Measurements from ENCODE around the gene CCDC137.
A peak's percentile ranks its signal among the peaks of the same experiment; 100 is the strongest.

The CCDC137 gene

DNA sequence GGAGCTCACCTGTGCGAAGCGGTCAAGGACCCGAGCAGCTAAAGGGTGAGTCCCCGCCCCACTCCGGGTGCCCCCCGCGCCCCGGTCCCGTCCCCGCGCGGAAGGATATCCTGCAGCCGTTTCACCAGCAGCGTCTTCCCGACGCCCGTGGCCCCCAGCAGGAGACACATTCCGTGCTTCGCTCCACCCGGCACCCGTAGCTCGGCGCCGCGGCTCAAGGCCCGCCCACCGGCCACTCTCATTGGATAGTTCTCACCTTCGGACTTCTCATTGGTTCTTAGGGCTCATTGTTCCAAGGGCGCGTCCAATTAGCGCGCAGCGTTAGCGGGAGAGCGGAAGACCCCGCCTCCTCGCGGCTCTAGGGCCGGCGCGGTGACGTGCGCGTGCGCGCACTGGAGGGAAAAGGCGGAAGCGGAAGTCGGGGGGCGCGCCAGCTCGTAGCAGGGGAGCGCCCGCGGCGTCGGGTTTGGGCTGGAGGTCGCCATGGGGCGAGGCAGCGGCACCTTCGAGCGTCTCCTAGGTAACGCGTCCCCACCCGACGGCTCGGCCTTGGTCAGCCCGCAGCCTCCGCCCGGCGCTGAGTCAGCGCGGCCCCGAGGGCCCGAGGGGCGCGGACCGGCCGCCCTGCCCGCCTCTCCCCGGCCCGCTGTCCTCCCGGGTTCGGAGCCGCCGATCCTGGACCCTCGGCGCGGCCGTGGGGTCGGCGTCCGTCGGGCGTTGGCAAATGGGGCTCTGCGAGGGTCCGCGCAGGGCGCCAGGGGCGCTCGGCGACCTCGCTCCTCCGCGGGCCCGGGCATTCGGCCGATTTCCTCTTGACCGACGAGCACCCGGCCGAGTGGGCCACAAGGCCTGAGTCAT is 17.3 kb downstream of the CCDC137 start, which contains the start of the genes ARL16 and HGS:
Gene ARL16, minus strand, starts transcription at position 214 of the 858 bp plus-strand sequence. Its CDS starts 44 bp downstream, at position 170.
Gene HGS, plus strand, starts transcription at position 428 of the 858 bp plus-strand sequence. Its CDS starts 56 bp downstream, at position 484.
- peak; percentile 100 for DNase-seq

DNA sequence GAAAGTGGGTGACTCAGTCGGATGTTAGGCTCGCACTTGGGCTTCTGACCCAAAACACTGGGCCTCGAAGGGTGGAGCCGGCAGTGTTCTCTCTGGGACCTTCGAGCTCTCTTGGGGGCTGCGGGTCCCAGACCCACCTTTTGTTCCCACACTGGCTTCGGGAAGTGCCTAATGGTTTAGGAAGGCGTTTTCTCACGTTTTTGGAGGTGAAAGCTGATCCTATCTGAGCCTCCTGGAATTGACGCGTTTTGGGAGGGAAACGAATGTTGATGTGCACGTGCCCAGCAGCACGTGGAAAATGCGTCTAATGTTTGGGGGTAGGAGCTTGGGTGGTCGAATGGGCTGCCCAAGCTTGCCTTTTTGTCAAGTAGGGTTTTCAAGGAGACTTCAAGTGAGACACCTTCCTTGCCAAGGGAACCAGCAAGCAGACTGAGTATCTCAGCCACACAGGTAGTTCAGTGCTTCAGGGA is 17.9 kb downstream of the CCDC137 start:
- no peak for DNase-seq

DNA sequence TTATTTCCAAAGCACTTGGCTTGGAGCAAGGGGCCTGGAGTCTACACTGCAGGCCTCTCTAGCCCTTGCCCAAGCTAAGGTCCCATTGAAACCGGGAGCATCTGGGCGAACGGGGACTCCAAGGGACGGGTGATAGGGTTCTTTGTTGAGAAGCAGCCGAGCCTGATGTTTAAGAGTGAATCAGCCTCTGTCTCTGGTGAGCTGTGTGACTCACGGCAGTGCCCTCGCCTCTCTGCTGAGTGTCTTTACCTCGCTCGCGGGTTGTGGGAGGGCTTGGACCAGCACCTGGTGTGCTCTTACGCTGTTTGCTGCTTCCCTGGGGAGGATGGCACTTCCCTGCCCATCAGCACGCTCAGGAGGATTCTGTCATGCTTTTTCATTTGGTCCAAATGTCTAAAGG is 18.6 kb downstream of the CCDC137 start:
- DNase-seq, result no peak

DNA sequence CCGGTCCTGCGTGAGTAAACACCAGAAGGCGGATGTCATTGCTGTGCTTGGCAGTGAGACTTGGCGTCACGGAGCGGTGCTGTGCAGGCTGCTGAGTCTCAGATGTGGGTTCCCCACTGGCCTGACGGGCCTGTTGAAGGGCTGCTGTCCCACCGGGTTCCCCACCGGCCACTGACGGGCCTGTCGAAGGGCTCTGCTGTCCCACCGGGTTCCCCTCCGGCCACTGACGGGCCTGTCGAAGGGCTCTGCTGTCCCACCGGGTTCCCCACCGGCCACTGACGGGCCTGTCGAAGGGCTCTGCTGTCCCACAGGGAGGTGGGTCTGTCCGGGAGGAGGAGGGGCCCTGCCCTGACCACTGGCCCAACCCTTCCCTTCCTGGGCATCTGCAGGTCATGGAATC is 20.1 kb downstream of the CCDC137 start:
- DNase-seq, result no peak

DNA sequence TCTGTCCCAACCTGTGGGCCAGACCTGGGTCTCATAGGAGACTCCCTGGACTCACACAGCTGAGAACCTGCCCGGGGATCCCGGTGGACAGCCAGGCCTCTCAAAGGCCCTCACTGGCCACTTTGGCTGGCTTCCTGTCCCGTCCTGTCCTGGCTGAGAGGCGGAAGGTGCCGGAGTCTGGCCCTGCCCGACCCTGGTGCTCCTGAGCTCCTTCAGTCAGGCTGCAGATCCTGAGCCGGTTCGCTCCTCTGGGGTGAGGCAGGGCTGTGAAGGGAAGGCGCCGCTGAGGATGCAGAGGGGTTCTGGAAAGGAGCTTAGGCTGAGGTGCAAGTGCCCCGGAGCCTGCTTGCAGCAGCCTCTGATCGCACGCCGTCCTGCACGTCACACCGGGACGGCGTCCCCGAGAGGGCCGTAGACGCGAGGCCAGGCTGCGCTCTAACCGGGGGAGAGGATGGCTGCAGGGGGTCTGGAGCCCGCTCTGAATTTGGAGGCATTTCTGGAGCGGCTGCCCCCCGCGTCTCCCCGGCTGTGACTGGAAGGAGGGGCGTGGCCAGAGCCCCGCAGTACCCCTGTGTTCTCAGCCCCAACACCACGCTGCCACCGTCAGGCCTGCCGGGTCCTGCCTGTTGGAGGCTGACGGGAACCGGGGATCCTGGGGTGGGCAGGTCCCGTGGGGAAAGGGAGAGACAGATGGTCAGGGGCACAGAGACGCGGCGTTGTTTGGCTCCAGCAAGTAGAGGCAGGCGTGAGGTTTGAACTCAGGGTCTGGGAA is 21.4 kb downstream of the CCDC137 start:
- DNase-seq, result no peak

DNA sequence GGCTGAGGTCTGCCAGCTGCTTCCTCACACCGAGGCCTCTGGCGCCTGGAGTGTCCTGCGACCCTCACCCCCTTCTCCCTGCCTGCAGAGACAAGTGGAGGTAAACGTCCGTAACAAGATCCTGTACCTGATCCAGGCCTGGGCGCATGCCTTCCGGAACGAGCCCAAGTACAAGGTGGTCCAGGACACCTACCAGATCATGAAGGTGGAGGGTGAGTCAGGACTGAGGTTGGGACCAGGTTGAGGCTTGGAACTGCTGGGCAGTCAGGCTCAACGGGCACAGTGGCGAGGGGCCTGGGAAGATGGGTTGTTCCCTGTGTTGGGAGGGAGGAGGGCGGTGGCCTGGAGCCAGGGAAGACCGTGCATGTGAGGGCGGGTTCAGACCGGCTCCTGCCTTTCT is 22.1 kb downstream of the CCDC137 start:
- DNase-seq, result no peak

DNA sequence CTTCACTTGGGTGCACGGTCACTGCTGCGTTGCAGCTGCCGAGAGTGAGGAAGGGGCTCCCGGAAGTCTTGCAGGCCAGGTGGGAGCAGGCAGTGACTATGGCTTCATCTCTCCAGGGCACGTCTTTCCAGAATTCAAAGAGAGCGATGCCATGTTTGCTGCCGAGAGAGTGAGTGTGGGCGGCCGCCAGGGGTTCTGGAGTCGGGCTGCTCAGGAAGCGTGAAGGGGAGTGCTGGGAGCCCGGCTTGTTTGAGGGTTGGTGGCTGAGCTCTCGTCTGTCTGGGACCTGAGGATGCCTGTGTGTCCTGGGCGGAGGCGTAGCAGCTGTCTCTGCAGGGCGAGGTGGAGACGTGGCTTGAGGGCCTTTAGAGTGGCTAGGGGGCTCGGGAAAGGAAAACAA is 23.5 kb downstream of the CCDC137 start:
- no peak for DNase-seq

DNA sequence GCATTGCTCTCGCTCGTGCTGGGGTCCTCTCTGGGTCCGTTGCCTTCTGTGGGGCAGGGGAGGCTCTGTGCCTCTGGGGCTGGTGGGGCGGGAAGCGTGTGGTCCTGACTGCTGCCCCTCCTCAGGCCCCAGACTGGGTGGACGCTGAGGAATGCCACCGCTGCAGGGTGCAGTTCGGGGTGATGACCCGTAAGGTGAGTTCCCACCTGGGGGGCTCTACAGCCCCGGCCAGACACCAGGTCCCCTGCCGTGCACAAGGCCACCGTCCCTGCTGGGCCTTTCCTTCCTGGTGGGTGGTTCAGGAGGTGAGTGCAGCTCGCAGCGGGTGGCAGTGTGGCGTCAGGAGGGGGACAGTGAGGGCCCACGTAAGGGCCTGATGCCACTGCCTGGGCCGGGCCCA is 24.0 kb downstream of the CCDC137 start:
- no peak for DNase-seq

DNA sequence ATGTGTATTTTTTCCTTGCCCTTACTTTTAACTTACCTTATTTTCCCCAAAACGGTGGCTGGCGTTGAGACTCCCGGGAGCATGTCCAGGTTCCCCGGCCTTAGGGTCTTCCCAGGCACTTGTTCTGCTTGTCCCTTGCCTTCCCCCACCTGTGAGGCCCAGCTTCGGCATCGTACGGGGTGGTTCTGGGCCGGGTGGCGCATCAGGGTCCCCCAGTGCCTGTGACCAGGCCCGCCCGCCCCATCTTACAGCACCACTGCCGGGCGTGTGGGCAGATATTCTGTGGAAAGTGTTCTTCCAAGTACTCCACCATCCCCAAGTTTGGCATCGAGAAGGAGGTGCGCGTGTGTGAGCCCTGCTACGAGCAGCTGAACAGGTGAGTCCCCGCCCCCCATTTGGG is 24.7 kb downstream of the CCDC137 start:
- DNase-seq, result no peak

DNA sequence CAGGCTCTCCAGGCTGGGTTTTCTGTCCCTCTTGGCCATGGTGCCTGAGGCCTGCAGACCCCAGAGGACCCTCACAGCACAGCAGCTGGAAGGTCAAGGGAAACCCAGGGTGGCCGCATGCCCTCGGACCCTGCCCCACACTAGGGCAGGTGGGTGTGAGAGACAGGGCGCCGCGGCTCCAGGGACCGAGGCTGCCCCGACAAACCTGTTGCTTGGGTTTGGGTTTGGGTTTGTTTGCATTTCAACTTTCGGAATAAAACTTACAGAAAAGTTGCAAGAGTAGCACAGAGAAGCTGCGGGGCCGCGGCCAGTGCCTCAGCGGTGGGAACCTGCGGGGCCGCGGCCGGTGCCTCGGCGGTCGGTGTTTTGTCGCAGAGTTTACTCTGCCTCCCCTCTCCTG is 25.1 kb downstream of the CCDC137 start:
- no peak for DNase-seq

DNA sequence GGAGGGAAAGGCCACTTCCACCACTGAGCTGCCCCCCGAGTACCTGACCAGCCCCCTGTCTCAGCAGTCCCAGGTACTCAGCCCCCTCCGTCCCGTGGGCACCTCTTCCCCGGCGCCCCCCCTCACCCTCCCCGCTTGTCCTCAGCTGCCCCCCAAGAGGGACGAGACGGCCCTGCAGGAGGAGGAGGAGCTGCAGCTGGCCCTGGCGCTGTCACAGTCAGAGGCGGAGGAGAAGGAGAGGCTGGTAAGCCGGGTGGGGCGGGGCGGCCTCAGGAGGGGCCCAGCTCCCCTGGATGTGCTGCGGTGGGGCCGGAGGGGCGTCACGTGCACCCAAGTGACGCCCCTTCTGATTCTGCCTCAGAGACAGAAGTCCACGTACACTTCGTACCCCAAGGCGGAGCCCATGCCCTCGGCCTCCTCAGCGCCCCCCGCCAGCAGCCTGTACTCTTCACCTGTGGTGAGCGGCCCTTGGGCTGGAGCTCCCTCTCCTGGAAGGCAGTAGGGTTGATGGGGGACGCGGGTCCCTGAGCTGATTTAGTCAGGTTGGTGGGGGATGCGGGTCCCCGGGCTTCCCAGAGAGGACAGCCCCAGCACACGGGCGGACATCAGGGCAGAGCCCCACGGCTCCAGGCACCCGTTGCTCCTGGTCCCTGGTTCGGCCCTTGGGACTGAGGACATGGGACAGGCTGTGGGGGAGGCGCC is 27.1 kb downstream of the CCDC137 start:
- no peak for DNase-seq

DNA sequence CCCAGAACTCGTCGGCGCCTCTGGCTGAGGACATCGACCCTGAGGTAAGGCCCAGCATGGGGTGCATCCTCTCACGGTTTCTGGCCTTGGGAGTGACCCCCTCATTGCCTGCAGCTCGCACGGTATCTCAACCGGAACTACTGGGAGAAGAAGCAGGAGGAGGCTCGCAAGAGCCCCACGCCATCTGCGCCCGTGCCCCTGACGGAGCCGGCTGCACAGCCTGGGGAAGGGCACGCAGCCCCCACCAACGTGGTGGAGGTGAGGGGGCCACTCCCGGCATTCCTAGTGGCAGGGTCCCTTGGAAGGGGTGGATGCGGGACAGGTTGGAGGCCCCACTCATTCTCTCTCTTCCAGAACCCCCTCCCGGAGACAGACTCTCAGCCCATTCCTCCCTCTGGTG is 28.3 kb downstream of the CCDC137 start:
- DNase-seq, result no peak

DNA sequence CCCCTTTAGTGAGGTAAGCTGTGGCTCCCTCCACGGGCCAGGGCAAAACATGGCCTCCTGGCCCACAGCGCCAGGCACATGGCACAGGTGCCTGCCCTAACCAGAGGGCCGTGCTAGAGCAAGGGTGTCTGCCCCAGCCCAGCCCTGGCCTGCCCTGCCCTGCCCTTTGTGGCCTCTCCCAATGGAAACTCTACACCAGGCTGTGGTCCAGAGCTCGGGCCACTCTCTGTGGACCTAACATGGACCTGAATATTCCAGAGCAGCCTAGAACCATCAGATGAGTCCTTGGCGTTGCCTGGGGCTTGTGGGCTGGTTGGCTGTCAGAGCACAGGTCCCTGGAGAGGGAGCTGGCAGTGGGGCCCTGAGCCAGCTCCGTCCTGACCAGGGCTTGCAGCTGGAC is 28.7 kb downstream of the CCDC137 start:
- no peak for DNase-seq

DNA sequence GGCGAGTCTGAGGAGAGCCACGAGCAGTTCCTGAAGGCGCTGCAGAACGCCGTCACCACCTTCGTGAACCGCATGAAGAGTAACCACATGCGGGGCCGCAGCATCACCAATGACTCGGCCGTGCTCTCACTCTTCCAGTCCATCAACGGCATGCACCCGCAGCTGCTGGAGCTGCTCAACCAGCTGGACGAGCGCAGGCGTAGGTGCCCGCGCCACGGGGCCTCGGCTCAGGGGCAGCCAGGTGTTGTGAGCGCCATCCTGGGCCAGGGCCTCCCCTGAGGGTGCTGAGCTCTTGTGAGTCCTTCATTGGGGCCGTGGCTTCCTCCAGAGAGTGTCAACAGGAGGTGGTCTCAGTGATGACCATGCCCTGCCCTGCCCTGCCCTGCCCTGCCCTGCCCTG is 29.3 kb downstream of the CCDC137 start:
- no peak for DNase-seq

DNA sequence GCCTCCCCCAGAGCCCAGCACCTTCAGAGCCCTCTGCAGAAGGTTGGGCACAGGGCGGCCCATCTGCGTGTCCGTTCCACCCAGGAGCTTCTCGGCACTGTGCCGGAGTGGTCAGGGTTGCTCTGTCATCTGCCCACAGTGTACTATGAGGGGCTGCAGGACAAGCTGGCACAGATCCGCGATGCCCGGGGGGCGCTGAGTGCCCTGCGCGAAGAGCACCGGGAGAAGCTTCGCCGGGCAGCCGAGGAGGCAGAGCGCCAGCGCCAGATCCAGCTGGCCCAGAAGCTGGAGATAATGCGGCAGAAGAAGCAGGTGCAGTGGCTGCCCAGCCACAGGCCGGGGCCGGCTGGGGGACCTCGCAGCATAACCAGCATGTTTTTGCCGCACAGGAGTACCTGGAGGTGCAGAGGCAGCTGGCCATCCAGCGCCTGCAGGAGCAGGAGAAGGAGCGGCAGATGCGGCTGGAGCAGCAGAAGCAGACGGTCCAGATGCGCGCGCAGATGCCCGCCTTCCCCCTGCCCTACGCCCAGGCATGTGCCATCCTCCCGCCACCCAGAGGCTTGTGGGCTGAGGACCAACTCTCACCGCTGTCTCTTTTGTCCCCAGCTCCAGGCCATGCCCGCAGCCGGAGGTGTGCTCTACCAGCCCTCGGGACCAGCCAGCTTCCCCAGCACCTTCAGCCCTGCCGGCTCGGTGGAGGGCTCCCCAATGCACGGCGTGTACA is 29.8 kb downstream of the CCDC137 start:
- DNase-seq, result no peak

DNA sequence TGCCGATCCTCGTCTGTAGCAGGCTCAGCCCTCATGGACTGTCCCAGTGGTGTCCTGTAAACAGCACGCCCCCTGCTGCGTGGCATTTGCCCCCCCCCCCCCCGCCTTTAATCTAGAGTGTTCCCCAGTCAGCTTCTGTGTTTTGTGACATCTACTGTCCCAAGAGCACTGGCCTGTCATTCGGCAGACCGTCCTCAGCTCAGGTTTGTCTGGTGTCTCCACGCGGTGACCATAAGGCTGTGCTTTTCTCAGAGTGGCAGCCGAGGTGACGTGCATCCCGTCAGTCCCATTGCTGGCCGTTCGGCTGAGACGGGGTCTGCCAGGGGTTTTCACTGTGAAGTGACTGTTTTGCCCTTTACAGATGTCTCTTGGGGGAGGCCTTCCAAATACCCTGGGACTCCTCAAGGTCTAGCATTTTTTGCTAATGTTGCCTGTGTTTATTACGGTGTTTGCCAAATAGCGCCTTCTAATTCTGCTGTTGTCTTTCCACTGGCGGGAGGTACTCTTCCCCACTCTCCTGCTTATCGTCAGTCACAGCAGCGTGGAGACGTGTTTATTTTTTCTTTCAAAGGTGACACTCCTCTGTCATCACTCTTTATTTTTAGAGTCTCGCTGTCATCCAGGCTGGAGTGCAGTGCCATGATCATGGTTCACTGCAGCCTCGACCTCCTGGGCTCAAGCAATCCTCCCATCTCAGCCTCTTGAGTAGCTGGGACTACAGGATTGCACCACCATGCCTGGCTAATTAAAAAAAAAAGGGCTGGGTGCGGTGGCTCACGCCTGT is 30.9 kb downstream of the CCDC137 start:
- no peak for DNase-seq

DNA sequence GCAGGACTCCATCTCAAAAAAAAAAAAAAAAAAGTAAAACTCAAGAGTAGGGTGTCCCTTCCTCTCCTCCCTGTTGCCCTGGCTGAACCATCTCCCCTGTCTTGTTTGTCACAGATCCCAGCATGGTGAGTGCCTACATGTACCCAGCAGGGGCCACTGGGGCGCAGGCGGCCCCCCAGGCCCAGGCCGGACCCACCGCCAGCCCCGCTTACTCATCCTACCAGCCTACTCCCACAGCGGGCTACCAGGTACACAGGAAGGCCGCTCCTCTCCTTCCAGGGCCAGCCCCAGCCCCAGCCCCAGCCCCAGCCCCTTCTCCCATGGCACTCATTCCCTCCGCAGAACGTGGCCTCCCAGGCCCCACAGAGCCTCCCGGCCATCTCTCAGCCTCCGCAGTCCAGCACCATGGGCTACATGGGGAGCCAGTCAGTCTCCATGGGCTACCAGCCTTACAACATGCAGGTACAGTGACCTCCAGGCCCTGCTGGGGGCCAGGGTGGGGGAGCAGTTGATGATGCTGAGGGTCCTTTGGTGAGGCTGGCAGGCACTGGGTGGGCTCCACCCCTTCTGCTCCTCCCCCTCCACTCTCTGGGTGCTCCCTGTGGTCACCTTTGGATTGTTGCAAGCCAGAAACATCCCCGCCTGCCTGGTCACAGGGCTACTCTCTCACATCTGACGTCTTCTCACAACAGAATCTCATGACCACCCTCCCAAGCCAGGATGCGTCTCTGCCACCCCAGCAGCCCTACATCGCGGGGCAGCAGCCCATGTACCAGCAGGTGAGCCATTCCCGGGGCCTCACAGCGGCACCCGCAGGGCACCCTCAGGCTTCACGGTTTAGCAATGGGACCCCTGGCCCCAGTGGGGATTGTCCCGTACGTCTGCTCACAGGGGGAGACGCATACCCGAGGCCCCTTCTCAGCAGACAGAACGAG is 34.1 kb downstream of the CCDC137 start:
- DNase-seq, result no peak

DNA sequence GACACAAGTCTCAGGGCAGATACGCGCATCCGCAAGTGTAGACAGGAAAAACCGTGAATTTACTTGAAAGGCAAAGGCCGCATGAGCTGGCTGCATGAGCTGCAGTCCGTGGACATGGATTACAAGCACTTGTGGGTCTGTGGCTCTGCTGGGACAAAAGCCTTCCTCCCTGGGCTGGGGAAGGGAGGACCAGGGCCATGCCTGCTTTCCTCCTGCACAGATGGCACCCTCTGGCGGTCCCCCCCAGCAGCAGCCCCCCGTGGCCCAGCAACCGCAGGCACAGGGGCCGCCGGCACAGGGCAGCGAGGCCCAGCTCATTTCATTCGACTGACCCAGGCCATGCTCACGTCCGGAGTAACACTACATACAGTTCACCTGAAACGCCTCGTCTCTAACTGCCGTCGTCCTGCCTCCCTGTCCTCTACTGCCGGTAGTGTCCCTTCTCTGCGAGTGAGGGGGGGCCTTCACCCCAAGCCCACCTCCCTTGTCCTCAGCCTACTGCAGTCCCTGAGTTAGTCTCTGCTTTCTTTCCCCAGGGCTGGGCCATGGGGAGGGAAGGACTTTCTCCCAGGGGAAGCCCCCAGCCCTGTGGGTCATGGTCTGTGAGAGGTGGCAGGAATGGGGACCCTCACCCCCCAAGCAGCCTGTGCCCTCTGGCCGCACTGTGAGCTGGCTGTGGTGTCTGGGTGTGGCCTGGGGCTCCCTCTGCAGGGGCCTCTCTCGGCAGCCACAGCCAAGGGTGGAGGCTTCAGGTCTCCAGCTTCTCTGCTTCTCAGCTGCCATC is 34.9 kb downstream of the CCDC137 start:
- no peak for DNase-seq

DNA sequence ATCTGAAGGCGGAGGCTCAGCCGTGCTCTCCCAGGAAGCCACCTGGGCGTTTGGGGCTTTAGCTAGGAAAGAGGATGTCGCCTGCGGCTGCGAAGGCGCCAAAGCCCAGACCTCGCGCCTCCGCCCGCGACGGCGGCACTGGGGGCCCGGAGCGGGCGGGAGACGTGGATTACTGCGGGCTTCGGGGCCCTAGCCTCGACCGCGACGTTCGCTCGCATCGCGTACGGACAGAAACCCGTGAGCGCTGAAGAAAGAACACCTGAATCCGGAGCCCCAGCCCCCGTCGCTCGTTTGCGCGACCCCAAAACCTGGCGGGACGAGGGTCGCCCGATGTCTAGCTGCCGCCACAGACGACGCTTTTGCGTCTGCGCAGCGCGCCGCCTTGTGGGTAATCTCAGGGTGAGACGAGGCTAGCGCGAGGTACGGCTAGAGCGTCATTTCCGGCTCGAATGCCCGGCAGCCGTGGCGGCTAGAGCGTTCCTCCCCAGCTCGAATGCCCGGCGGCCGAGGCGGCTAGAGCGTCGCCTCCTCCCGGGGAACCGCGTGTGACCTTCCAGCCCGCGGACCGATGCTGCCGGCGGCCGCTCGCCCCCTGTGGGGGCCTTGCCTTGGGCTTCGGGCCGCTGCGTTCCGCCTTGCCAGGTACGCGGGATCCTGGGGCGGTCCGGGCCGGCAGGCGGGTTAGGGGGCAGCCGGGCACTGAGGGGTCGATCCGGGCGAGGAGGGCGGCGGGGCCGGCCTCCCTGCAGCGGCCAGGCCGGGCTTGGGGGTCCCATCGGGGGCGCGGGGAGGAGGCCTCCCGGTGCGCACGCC is 36.6 kb downstream of the CCDC137 start, which contains the start of gene MRPL12:
Gene MRPL12, plus strand, starts transcription at position 434 of the 813 bp plus-strand sequence. Its CDS starts 135 bp downstream, at position 569.
- DNase-seq, result peak; percentile 98
